ENCODE measurements around the gene TNFRSF18.

GRCh38 chr1:1203561-1204424, 2.6 kb downstream of the TNFRSF18 start:
- TF ChIP-seq, protein P1, sequence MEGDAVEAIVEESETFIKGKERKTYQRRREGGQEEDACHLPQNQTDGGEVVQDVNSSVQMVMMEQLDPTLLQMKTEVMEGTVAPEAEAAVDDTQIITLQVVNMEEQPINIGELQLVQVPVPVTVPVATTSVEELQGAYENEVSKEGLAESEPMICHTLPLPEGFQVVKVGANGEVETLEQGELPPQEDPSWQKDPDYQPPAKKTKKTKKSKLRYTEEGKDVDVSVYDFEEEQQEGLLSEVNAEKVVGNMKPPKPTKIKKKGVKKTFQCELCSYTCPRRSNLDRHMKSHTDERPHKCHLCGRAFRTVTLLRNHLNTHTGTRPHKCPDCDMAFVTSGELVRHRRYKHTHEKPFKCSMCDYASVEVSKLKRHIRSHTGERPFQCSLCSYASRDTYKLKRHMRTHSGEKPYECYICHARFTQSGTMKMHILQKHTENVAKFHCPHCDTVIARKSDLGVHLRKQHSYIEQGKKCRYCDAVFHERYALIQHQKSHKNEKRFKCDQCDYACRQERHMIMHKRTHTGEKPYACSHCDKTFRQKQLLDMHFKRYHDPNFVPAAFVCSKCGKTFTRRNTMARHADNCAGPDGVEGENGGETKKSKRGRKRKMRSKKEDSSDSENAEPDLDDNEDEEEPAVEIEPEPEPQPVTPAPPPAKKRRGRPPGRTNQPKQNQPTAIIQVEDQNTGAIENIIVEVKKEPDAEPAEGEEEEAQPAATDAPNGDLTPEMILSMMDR (IDR thresholded peaks at IDR 0.05) = no peak
- TF ChIP-seq POLR2A (IDR thresholded peaks at IDR 0.05) = no peak
- TF ChIP-seq POLR2AphosphoS5 (IDR thresholded peaks at IDR 0.05) = no peak
